ENCODE measurements around the gene FANCI.

DNA sequence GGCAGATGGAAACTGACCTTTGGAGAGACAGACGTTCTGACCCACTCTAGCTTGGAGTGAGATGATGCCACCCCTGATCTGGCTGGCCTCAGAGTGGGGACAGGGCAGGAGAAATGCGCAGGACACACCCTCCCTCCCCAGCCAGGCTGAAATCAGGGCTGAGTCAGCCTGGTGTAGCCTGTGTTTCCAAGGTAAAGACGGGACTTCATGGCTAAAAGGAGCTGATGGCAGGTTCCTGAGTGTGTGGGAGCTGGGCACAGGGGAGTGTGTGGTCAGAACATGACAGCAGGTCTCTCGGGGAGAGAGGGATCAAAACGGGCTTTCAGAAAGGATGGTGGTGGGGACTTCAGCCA is 105.4 kb downstream of the FANCI start:
- TF ChIP-seq, protein P1, sequence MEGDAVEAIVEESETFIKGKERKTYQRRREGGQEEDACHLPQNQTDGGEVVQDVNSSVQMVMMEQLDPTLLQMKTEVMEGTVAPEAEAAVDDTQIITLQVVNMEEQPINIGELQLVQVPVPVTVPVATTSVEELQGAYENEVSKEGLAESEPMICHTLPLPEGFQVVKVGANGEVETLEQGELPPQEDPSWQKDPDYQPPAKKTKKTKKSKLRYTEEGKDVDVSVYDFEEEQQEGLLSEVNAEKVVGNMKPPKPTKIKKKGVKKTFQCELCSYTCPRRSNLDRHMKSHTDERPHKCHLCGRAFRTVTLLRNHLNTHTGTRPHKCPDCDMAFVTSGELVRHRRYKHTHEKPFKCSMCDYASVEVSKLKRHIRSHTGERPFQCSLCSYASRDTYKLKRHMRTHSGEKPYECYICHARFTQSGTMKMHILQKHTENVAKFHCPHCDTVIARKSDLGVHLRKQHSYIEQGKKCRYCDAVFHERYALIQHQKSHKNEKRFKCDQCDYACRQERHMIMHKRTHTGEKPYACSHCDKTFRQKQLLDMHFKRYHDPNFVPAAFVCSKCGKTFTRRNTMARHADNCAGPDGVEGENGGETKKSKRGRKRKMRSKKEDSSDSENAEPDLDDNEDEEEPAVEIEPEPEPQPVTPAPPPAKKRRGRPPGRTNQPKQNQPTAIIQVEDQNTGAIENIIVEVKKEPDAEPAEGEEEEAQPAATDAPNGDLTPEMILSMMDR (IDR thresholded peaks at IDR 0.05): no peak
- no peak for TF ChIP-seq POLR2A (IDR thresholded peaks at IDR 0.05)
